HG03064 (cell line): ENCODE measurements around the gene TRANK1.

Experiments used
- ATAC-seq: cut with Tn5 transposase; IDR thresholded peaks from one replicate; pipeline ENCODE4 v1.9.1; 2021; ENCODE audit warnings: low read depth; ENCODE audit not compliant: unreplicated experiment

The TRANK1 gene

DNA sequence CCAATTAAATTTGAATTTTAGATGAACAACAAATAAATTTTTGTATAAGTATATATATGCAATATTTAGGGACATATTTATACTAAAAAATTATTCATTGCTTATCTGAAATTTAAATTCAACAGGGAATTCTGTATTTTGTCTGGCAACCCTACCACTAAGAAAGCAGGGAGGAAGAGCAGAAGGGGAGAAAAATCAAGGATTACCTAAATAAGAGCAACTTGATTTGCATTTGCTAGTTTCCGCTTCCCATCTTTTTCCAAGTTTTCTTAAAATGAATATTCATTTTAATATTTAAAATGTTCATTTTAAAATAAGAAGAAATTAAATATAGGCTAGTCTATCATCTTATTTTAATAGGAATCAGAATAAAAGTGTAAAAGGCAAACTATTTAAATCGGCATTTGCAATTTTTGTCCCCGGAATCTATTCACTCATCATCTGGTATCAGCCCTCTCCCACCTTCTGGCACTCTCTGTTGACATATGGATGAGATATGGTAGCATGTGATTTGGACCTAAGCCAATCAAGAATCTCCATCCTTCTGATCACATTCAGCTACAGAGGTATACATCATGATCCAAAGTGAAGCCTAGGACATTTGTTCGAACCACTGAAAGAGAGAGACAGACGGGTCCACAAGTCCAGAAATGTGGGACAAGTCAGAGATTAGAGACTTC lies 82.6 kb downstream of the TRANK1 start:
- ATAC-seq, result no peak

DNA sequence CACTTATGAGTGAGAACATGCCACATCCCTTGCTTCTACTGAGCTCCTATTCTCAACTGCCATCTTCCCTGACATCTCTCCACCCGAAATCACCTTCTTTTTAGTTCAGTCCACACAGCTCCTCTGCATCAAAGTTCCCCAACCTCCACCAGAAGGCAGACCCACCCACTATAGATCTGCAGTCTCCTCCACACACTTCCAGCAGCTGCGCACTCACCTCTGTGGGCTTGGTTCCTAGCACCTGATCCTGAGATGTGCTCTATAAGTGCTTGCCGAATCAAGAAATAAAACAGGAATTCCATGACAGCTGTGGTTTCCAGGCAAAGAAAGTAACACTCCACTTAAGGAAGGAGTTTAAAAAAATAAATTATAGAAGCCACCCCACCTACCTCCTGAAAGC lies 85.4 kb downstream of the TRANK1 start:
- no peak for ATAC-seq

DNA sequence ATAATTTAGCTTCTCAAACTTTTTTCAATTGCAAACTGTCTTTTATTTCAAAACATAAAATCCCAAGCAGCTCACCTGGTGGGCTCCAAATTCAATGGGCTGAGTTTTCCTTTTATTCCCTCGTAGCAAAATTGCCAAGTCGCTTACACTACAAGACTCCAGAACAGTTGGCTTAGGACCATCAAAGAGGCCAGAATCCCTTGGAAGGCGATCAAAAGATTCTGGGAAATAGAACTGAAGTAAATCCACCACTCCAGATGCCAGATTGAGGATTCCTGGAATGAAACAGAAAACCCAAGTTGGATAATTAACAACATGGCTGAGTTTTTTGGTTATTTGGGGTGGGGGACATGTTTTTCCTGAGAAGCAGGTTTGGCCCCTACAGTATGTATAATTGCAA lies 92.8 kb downstream of the TRANK1 start:
- no peak for ATAC-seq

DNA sequence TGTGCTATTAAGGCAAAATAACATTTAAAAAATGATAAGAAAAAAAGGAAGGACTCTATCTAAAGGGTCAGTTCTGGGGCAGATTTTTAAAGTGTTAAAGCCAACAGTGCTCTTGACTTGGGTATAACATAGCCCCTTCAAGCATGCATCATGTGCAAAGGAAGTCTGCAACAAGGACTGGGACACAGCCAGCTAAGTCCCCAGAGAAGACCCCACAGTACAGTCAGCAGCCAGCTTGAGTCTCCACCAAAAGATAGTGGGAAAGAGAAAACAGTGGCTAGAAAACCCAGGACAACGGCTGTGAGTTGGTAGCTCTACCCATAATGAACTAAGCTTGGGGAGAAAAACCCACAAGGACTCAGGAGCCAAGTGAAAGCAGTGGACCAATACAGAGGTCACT lies 94.1 kb downstream of the TRANK1 start:
- no peak for ATAC-seq

DNA sequence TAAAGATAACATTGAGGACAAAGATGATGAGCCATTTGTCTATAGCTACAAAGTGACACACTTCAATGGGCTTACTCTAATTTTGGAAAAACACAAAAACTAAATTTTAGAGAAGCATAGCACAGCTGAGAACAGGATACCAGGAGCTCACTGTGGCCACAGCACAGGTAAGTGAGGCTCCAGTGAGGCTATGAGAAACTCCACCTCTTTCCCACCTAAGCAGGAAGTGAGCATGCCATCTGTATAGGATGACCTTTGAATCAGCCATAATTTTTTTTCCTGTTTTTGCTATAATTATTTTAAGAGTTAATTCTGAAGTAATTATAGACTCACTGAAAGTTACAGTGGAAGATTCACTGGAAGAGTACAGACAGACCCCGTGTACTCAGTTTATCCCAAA lies 98.4 kb downstream of the TRANK1 start:
- no peak for ATAC-seq

DNA sequence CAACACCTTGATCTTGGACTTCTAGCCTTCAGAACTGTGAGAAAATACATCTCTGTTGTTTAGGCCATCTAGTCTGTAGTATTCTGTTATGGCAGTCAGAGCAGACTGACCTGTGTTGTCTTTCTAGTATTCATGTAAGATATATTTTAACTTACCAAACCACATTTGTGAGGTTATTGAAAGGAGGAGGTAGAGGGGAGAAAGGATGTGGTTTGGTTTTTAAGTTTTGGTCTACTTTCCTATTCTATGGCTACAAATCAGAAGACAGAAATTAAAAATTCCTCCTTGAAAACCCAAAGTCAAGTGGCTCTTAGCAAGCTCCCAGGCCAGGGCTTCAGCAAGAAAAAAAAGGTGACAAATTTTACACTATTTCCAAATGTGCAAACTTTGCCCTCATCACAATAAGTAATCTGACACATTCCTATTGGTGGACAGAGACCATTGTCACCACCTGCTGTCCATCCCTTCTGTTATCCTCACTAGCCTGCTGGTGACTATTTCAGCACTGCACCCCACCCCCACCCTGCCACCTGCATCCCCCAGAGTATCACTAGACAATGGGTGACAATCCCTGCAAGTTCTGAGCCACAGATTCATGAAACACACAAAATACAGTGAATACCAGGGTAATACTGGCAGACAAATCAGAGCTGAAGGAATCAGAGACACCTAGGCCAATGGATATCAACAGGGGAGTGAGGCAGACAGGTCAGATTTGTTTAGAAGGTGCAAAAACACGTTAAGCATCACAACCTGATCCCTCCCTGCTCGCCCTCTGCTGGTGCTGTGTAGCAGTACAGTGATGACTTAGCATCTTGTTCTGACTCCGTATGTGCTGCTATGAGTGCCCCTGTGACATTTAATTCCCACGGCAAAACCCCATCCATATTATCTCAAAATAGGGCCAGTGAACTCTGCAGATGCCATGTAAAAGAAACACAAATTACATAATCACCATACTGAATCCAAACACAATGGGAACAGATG lies 101.5 kb downstream of the TRANK1 start:
- peak; percentile 95 for ATAC-seq

DNA sequence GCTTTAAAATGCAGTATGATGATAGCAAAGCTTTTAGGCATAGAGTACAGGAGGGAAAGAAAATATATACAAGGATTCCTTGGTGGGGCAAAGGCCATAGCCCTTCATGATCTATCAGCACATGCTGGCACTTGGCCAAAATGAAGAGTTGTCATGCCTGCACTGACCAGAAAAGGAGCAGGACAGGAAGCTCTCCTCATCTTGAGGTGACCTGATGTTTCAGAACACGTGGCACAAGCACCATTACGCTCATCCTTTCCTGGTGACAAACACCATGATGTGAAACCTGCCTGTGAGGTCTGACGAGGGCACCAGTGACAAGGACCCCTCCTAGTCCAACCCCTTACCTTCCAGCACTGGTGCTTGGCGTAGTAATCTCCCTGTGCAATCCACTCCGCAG lies 102.6 kb downstream of the TRANK1 start:
- no peak for ATAC-seq

DNA sequence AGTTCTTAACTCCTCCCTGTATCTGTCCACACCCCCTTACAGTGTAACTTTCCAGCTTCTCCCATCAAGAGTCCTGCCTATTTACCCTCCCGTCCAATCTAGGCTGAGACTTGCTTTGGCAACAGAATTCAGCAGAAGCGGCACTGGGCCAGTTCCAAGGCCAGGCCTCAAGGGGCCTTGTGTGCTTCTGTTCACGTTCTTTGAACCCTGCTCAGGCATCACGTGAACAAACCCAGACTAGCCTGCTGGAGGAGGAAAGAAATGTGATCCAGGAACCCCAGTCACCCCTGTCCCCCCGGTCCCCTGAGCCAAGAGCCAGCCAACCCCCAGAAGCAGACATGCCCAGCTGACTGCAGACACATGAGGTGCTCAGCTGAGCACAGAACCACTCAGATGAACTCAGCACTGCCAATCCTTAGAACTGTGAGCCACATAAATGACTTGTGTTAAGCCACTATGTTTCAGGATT lies 104.4 kb downstream of the TRANK1 start:
- no peak for ATAC-seq

DNA sequence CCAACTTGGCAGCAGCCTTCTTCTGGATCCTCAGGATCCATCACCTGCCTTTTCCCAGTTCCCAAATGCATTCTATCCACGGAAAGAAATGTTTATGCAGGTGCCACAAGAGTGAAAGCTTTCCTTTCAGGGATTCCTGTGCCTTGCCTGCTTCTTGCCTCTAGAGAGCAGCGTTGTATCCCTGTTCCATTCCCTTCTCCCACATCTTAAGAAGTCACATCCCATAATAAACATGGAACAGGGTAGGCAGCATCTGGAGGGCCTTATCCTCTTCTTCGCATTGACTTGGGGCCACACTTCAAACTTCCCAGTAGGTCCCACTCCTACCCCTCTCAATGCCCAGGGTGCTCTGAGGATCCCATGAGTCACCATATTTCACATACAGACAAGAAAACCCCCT lies 107.8 kb downstream of the TRANK1 start:
- no peak for ATAC-seq

DNA sequence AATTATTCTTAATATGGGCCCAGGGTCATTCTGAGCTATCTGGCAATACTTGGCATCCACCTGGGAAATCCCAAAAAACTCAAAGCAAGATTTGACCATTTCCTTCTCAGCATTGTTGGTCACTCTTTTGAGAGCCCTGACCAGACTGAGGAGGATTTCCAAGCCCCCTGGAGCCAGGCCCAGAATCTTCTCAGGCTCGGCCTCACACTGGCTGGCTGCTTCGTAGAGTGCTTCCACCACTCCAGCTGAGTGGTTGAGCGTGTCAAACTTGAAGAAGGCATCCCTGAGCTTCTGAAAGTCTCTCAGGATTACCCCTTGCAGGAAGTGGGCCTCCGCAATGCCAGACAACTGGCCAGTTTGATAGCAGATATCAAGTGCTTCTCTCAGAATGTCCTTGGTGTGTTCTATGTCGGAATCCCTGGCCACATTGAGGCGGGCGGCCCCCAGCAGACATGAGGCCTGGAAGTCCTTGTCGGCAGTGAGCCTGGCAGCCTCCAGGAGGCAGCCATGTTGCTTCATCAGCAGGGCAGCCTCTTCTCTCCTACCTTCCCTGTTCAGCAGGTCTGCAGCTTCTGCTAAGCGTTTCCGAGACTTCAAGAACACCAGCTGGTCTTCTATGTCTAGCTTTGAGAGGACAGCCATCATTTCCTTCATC lies 111.6 kb downstream of the TRANK1 start:
- ATAC-seq, result no peak

DNA sequence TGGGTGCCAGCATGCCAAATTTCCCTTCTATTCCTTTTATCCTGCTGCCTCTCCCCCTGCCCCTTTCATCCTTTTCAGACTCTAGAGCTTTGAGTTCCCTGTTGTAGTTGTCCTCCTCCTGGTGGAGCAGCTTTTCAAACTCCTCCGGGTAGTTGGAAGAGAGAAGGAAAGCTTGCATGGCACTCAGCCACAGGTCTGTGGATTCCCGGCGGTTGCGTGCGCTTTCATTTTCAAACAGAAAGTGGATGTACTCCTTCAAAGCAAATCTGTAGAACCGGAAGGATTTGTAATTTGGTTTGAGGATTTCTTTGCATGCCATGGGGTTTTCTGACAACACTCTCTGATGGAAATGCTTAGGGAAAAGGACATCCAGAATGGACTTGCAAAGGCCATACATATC lies 112.4 kb downstream of the TRANK1 start:
- ATAC-seq, result no peak

DNA sequence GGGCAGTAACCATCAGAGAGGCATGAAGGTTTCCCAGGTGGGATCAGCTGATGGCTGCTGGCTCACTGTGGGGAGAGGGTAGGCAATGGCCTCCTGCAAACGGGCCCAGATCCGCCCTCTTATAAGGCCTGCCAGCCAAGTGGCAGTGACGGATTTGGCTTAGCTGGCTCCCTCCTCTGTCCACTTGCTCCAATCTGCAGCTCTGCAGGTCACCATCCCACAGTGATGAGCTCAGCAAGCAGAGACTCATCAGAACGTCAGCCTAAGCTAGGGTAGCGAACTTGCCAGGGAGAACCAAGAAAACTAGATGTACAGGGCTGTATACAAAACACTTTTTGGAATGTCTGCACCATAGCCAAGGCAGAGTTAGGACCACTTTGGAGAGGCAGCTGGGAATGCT lies 117.7 kb downstream of the TRANK1 start:
- ATAC-seq, result no peak

DNA sequence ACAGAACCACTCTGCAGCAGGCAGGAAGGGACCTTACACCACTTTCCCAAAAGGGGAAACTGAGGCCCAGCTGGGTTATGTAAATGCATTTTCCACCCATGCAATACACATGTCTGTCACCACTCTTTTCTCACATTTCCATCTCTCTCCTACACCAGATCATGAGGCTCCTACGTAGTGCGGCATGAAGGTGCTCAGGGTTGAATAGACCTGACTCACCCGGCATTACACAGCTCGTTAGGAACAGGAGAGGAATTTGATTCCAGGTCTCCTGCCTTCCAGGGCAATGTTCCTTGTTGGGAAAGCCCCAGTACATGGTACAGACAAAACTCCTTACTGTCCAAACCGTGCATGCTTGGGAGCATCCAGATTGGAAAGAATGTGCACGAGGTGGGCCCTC lies 118.6 kb downstream of the TRANK1 start:
- ATAC-seq, result no peak

DNA sequence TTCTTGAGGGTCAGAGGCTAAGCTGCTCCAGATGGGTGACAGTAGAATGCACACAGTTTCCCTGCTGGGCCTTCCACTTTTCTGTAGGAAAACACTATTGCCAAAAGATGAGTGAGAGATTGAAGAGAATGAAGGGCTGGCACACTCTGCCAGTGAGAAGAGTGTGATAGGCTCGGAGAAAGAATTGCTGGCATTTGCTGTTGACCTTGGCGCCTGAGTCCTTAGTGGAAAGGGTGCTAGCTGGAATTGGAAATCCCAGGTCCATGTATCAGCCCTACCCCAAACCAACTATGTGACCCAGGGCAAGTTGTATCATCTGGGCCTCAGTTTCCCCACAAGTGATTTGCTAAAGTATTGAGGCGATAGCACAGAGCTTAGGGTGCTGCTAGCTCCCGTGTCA lies 120.4 kb downstream of the TRANK1 start:
- ATAC-seq, result no peak

DNA sequence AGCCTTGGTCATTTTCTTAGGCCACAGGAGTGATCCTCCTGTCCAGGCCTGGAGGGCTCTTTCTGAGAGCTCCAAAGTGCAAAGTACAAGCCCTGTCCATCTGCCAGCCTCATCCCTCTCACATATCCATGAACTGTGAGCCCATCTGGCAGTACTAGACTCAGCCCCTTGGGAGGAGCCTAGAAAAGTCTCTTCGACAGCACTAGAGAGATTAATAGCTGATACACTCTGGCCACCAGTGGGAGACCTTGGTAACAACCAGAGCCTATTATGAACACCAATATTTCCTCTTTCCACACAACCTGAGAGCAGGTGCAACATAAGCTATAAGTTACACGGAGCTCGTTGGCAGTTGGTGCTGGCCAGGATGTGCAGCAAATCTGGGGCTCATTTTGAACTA lies 121.0 kb downstream of the TRANK1 start:
- no peak for ATAC-seq

DNA sequence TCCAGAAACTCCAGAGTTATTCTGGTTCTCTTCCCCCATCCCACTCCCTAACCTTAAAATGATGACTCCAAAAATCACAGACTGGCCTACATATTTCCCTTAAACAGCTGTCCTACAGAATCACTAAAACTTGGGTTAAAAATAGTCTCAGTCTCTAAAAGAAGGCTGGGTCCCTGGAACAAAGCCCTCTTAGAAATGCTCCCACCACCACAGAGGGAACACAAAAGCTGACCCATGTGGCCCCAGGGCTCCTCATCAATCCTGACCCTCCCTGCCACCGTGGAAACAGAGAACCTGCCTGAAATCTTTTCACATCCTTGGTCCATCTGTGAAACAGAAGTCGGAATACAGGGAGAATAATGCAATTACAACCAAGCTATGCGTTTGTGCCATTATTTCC lies 124.8 kb downstream of the TRANK1 start:
- no peak for ATAC-seq

DNA sequence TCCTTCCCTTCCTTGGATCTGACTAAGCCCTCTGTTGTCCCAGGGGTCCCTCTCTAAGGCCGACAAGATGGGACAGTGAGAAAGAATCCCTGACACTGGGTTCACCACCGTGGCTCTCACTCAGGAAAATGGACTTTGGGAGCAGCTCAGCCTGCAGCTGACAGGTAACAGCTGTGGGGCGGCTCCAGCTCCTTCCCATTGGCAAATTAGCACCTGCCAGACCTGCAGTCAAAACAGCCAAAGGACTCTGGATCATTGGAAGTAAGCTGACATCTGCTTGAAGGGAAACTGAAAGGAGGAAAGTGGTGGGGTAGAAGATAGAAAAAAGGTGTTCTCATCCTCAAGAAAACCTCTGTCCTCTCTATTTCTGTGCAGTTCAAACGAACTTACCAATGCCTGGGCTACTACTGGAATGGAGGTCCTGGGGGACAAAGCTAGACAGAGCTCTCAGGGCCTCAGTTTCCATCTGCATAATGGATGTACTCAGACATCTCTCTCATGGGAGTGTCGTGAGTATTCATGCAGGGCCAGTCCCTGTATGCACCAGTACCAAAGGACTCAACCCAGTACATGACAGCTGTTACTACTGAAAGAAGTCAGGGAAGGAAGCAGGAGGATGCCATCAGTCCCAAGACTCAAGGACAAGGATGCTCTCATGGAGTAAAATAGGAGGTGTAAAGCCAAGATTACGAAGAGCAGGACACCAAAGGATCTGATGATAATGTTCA lies 126.9 kb downstream of the TRANK1 start:
- no peak for ATAC-seq

DNA sequence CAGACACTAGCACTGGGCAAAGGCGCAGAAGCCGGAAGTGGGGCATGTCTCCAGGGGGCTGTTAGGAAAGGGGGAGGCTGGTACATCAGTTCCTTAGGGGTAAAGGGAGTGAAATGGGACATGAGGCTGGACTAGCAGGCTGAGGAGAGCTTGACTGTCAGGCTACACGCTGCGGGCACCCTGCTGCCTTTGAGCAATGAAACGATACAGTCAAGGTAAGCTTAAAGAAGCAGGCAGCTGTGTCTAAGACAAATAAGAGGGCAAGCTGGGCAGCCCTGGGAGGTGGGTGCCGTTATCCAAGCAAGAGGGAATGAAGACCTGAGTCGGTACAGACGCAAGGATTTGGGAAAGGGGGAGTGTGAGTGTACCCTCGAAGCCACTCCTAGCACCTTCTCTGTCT lies 129.5 kb downstream of the TRANK1 start:
- ATAC-seq, result no peak

DNA sequence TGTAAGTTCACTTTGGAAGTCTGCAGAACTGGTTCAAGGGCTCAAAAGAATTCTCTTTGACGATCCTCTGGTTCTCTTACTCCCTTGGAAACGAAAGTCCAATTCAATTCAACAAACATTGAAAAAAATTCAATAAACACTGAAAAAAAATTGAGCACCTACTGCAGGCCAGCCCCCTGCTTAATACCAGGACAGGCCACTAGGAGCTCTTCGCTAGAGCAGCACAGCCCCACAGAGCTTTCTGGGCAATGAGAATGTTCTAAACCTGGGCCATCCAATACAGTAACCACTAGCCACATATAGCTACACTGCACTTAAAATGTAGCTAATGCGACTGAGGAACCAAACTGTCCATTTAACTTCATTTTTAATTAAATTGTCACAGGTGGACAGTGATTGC lies 130.1 kb downstream of the TRANK1 start:
- no peak for ATAC-seq

DNA sequence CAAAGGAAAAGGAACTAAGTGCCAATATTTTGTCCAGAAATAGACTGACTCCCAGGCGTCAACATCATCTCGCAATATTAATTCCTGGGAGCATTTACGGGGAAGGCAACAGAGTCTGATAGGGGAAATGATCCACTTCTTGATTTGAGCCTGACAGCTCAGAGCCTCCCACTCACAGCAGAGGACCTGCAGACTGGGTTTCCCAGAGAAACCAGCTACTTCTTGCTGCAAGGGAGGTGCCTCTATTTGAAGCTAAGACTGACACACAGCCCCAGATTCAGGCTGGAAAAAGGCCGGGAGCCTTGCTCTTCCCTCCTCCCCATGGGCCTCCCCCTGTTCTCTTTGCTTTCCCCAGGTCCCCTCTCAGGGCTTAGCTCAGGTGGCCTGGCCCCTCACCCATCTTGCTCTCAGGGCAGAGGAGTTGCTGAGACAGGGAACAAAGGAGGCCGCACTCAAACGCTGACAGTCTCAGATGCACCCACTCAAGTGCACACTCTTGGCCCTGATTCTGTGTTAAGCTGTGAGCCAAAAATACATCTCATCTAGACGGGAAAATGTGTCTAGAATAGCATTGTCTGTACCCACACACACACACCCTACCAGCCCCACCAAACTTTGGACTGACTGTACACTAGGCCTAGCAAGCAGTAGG lies 130.7 kb downstream of the TRANK1 start:
- ATAC-seq, result no peak
